ENCODE results near the gene PCDHGA4. TPM values are rescaled to one million over a fixed set of nuclear protein-coding genes. Genes with fewer than 3 reads are reported as not detected.
A peak's percentile ranks its signal among the peaks of the same experiment; 100 is the strongest.
"Not testable (repeated sequence)": the region's sequence is repeated elsewhere in the genome, so short reads cannot be mapped to it uniquely, and the experiment has no call there.

Gene PCDHGA4
- total and polyA plus RNA-seq, 4 donors, result 0.35 to 7.0 (median 2.5) TPM

DNA sequence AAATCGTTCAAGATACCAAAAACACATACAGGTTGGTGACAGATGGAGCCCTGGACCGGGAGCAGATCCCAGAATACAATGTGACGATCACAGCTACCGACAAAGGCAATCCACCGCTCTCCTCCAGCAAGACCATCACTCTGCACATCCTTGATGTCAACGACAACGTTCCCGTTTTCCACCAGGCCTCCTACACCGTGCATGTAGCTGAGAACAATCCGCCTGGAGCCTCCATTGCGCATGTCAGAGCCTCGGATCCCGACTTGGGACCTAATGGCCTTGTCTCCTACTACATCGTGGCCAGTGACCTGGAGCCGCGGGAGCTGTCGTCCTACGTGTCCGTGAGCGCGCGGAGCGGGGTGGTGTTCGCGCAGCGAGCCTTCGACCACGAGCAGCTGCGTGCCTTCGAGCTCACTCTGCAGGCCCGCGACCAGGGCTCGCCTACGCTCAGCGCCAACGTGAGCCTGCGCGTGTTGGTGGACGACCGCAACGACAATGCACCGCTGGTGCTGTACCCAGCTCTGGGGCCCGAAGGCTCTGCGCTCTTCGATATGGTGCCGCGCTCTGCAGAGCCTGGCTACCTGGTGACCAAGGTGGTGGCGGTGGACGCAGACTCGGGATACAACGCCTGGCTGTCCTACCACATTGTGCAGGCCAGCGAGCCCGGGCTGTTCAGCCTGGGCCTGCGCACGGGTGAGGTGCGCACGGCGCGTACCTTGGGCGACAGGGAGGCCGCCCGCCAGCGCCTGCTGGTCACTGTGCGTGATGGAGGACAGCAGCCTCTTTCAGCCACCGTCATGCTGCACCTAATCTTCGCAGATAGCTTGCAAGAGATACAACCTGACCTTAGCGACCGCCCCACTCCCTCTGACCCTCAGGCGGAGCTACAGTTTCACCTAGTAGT, 17.0 kb downstream of the PCDHGA4 start:
- Histone ChIP-seq H3K36me3 (ENCODE audit: control insufficient read depth in 4 of 4, insufficient read depth in 4 of 4, low read length in 4 of 4) (peaks cover 0 to 9% (median 0%) of the 10 kb centered on the region in 4 donors), H3K27ac (ENCODE audit: low read depth in 1 of 2, low read length in 1 of 2) (no peak overlapping the region), H3K9ac (ENCODE audit: insufficient read depth in 1 of 2, low read length in 2 of 2) (no peak overlapping the region), H3K4me1 (ENCODE audit: control insufficient read depth in 5 of 5, insufficient read depth in 5 of 5, low read length in 5 of 5) (no peaks in the 10 kb centered on the region), H3K9me3 (ENCODE audit: control insufficient read depth in 4 of 4, insufficient read depth in 3 of 4, low read length in 3 of 4) (peaks cover 0 to 55% (median 25%) of the 10 kb centered on the region in 4 donors), H3K27me3 (ENCODE audit: control insufficient read depth in 3 of 3, insufficient read depth in 3 of 3, low read length in 2 of 3) (peaks cover 0 to 3% (median 0%) of the 10 kb centered on the region in 3 donors), H3K4me3 (no peak overlapping the region)
- DNase-seq (no peak), ATAC-seq (ENCODE audit: insufficient read depth, low FRiP score) (no peak)
- WGBS, 2 donors, result 33% methylated on average over 69 of the region's 69 CpGs
- TF ChIP-seq, protein P1, sequence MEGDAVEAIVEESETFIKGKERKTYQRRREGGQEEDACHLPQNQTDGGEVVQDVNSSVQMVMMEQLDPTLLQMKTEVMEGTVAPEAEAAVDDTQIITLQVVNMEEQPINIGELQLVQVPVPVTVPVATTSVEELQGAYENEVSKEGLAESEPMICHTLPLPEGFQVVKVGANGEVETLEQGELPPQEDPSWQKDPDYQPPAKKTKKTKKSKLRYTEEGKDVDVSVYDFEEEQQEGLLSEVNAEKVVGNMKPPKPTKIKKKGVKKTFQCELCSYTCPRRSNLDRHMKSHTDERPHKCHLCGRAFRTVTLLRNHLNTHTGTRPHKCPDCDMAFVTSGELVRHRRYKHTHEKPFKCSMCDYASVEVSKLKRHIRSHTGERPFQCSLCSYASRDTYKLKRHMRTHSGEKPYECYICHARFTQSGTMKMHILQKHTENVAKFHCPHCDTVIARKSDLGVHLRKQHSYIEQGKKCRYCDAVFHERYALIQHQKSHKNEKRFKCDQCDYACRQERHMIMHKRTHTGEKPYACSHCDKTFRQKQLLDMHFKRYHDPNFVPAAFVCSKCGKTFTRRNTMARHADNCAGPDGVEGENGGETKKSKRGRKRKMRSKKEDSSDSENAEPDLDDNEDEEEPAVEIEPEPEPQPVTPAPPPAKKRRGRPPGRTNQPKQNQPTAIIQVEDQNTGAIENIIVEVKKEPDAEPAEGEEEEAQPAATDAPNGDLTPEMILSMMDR (IDR thresholded peaks at IDR 0.05; ENCODE audit: control extremely low read depth, extremely low read depth), result no peak

DNA sequence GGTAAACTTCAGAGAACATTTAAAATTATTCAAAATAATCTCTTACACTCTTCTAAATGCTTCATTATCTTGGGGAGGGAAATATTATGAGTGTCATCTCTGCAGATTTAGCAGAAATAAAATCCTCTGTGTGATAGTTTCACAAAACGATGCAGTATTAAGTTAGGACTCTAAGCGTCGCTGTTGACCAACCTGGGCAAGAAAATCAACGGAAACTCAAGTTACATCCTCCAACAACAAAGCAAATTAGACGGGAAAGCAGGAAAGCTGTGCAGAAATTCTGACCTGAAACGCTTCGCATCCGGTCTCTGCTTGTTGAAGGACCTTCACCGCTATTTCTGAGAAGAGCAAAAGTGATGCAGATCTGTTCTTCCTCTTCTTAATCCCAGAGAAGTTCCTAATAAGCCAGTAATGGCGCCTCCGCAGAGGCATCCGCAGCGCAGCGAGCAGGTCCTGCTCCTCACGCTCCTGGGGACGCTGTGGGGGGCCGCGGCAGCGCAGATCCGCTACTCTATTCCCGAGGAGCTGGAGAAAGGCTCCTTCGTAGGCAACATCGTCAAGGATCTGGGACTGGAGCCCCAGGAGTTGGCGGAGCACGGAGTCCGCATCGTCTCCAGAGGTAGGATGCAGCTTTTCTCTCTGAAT, 19.0 kb downstream of the PCDHGA4 start, which contains the start of gene PCDHGA6:
PCDHGA6 (plus strand) TSS at position 219 of the 645 bp plus-strand sequence; CDS start at position 412, 193 bp downstream.
- peak in 2 of 3 donors; percentile 33 to 38 for DNase-seq
- no peak within 1 kb of the TSS for H3K9ac ChIP-seq (ENCODE audit: insufficient read depth in 1 of 2, low read length in 2 of 2)
- H3K4me3 ChIP-seq, result peak within 1 kb of the TSS; percentile 5
- H3K9me3 ChIP-seq (ENCODE audit: control insufficient read depth in 4 of 4, insufficient read depth in 3 of 4, low read length in 3 of 4), result peaks cover 3 to 62% (median 31%) of the 10 kb centered on the region in 4 donors
- H3K4me1 ChIP-seq (ENCODE audit: control insufficient read depth in 5 of 5, insufficient read depth in 5 of 5, low read length in 5 of 5), result no peaks in the 10 kb centered on the region
- WGBS, 2 donors, result 17 to 19% methylated on average over 27 of the region's 27 CpGs
- peaks cover 0 to 9% (median 0%) of the 10 kb centered on the region in 4 donors for H3K36me3 ChIP-seq (ENCODE audit: control insufficient read depth in 4 of 4, insufficient read depth in 4 of 4, low read length in 4 of 4)
- no peak within 1 kb of the TSS for H3K27ac ChIP-seq (ENCODE audit: low read depth in 1 of 2, low read length in 1 of 2)
- TF ChIP-seq, protein P1 (IDR thresholded peaks at IDR 0.05; ENCODE audit: control extremely low read depth, extremely low read depth), result no peak
- ATAC-seq (ENCODE audit: insufficient read depth, low FRiP score), result no peak
- peaks cover 0 to 3% (median 0%) of the 10 kb centered on the region in 3 donors for H3K27me3 ChIP-seq (ENCODE audit: control insufficient read depth in 3 of 3, insufficient read depth in 3 of 3, low read length in 2 of 3)

DNA sequence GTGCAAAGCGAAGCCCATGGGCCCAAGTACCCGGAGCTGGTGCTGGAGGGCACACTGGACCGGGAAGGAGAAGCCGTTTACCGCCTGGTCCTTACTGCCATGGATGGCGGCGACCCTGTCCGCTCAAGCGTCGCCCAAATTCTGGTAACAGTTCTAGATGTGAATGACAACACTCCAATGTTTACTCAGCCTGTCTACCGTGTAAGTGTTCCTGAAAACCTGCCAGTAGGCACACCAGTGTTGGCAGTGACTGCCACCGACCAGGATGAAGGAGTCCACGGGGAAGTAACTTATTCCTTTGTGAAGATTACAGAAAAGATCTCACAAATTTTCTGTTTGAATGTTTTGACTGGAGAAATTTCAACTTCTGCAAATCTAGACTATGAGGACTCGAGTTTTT, 19.8 kb downstream of the PCDHGA4 start:
- Histone ChIP-seq H3K9ac (ENCODE audit: insufficient read depth in 1 of 2, low read length in 2 of 2) (no peak overlapping the region), H3K36me3 (ENCODE audit: control insufficient read depth in 4 of 4, insufficient read depth in 4 of 4, low read length in 4 of 4) (peaks cover 0 to 9% (median 0%) of the 10 kb centered on the region in 4 donors), H3K4me1 (ENCODE audit: control insufficient read depth in 5 of 5, insufficient read depth in 5 of 5, low read length in 5 of 5) (no peaks in the 10 kb centered on the region), H3K27me3 (ENCODE audit: control insufficient read depth in 3 of 3, insufficient read depth in 3 of 3, low read length in 2 of 3) (peaks cover 0 to 3% (median 0%) of the 10 kb centered on the region in 3 donors), H3K27ac (ENCODE audit: low read depth in 1 of 2, low read length in 1 of 2) (no peak overlapping the region), H3K9me3 (ENCODE audit: control insufficient read depth in 4 of 4, insufficient read depth in 3 of 4, low read length in 3 of 4) (peaks cover 4 to 62% (median 31%) of the 10 kb centered on the region in 4 donors), H3K4me3 (peak overlapping the region; percentile 5)
- ATAC-seq (ENCODE audit: insufficient read depth, low FRiP score), result no peak
- DNase-seq, result no peak
- WGBS, 2 donors, result 54 to 64% methylated on average over 14 of the region's 14 CpGs
- TF ChIP-seq, protein P1 (IDR thresholded peaks at IDR 0.05; ENCODE audit: control extremely low read depth, extremely low read depth), result no peak

DNA sequence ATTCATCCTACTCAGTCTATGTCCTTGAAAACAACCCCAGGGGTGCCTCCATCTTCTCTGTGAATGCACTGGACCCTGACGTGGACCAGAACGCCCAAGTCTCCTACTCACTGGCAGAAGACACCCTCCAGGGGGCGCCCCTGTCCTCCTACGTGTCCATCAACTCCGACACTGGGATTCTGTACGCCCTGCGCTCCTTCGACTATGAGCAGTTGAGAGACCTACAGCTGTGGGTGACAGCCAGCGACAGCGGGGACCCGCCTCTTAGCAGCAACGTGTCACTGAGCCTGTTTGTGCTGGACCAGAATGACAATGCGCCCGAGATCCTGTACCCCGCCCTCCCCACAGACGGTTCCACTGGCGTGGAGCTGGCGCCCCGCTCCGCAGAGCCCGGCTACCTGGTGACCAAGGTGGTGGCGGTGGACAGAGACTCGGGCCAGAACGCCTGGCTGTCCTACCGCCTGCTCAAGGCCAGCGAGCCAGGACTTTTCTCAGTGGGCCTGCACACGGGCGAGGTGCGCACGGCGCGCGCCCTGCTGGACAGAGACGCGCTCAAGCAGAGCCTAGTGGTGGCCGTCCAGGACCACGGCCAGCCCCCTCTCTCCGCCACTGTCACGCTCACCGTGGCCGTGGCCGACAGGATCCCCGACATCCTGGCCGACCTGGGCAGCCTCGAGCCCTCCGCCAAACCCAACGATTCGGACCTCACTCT, 20.8 kb downstream of the PCDHGA4 start:
- not testable (repeated sequence) for H3K4me1 ChIP-seq (ENCODE audit: control insufficient read depth in 5 of 5, insufficient read depth in 5 of 5, low read length in 5 of 5); H3K9ac ChIP-seq (ENCODE audit: insufficient read depth in 1 of 2, low read length in 2 of 2); DNase-seq; H3K4me3 ChIP-seq; ATAC-seq (ENCODE audit: insufficient read depth, low FRiP score); H3K36me3 ChIP-seq (ENCODE audit: control insufficient read depth in 4 of 4, insufficient read depth in 4 of 4, low read length in 4 of 4); H3K27ac ChIP-seq (ENCODE audit: low read depth in 1 of 2, low read length in 1 of 2); H3K27me3 ChIP-seq (ENCODE audit: control insufficient read depth in 3 of 3, insufficient read depth in 3 of 3, low read length in 2 of 3)
- peaks cover 8 to 58% (median 27%) of the 10 kb centered on the region in 4 donors for H3K9me3 ChIP-seq (ENCODE audit: control insufficient read depth in 4 of 4, insufficient read depth in 3 of 4, low read length in 3 of 4)
- 44 to 51% methylated on average over 32 to 43 of the region's 48 CpGs for WGBS, 2 donors
